ENCODE measurements around the gene TP53I11. TPM values are rescaled to one million over a fixed set of nuclear protein-coding genes. Genes with fewer than 3 reads are reported as not detected.
A peak's percentile ranks its signal among the peaks of the same experiment; 100 is the strongest.

Gene TP53I11
- total and polyA plus RNA-seq, 2 donors (not counting 3 experiments of a cell fraction or from before 2014, with no cell fraction given) = 31.5 to 79.4 TPM

DNA sequence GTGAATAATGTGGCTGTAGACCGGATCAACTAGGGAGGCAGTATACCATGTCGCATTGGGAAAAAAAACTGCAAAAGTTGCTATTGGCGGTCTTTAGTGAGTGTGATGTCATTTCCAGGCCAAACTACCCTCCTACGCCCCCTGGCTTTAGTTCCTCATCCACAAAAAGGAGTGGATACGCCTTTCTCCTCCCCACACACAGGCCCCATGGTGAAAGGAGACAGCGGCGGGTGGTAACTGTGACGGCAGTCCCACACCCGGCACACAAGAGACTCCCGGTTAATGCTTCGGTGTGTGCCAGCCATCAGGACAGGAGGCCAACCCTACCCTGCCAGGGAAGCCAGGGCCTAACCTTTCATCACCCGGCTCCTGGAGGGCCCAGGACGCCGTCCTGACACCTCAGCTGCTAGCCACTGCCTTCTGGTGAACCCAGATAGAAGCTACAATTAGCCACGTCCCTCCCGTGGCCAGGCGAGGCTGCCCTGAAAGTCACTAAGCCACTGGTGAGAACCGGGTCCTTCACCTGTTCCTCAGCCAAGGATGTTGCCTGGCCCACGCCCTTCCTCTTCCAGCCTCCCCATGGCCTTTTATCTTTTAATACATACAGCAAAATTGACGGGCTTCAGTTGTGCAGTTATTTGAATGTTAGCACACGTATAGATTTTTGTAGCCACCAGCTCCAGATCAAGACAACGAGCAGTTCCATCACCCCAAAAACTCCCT lies 10.8 kb downstream of the TP53I11 start:
- DNase-seq (ENCODE audit: low read depth, low spot score) = peak; percentile 25
- no peaks in the 10 kb centered on the region for H3K4me1 ChIP-seq (ENCODE audit: control insufficient read depth, extremely low read depth, insufficient read depth, low read length)
- TF ChIP-seq, protein P1, sequence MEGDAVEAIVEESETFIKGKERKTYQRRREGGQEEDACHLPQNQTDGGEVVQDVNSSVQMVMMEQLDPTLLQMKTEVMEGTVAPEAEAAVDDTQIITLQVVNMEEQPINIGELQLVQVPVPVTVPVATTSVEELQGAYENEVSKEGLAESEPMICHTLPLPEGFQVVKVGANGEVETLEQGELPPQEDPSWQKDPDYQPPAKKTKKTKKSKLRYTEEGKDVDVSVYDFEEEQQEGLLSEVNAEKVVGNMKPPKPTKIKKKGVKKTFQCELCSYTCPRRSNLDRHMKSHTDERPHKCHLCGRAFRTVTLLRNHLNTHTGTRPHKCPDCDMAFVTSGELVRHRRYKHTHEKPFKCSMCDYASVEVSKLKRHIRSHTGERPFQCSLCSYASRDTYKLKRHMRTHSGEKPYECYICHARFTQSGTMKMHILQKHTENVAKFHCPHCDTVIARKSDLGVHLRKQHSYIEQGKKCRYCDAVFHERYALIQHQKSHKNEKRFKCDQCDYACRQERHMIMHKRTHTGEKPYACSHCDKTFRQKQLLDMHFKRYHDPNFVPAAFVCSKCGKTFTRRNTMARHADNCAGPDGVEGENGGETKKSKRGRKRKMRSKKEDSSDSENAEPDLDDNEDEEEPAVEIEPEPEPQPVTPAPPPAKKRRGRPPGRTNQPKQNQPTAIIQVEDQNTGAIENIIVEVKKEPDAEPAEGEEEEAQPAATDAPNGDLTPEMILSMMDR (IDR thresholded peaks at IDR 0.05; ENCODE audit: extremely low read depth in 1 of 2, insufficient read depth in 1 of 2, low read depth in 1 of 2, low read length in 2 of 2) = peak; percentile 13 to 30
- TF ChIP-seq JUN (IDR thresholded peaks at IDR 0.05; ENCODE audit: borderline replicate concordance, insufficient read depth, insufficient read length, low read depth) = no peak

DNA sequence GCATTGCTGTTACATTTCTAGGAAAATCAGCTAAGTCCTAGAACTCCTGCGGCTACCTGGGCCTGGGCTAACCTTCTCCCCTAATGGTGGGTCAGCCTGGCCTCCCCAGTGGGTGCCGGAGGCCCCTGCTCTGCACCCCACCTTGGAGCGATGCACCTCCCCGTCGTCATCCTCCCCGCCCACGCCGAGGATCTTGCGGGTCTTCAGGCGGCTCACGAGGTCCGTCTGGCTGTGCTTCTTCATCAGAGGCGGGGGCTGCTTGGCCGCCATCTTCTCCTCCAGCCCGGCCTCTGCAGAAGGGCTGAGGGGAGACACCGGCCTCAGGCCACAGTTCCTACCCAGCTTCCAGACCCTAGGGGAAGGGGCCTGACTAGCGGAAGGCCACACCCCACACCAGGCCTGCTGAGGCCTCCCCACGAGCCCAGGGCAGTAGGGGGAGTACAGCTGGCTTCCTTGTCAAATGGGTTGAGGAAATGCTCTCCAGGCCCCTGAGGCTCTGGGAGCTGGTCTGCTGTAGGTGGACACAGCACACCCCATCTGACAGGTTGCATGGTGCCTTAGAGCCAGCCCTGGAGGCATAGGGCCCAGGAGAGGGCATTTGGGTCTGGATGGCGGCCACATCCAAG lies 12.5 kb downstream of the TP53I11 start:
- H3K9me1 ChIP-seq (replicated peaks; ENCODE audit: control insufficient read depth, extremely low read depth, insufficient read depth, low read length) = no peaks in the 10 kb centered on the region
- no peak overlapping the region for H3K4me2 ChIP-seq (ENCODE audit: insufficient read depth, low read length)
- no peaks in the 10 kb centered on the region for H3K4me1 ChIP-seq (ENCODE audit: control insufficient read depth, extremely low read depth, insufficient read depth, low read length)
- ChIA-PET CTCF (interaction anchor here (0.9 to 24.5 kb wide), 6 partner anchors 9 to 321 kb away, joined by 3 to 1618 read pairs (median 10); no protein-coding TSS in a partner anchor), POLR2A (no interaction called here)
- H3K9ac ChIP-seq (replicated peaks; ENCODE audit: extremely low read depth, insufficient read depth, low read length) = no peak overlapping the region
- no peaks in the 10 kb centered on the region for H3K36me3 ChIP-seq (ENCODE audit: control insufficient read depth in 2 of 2, extremely low read depth in 1 of 2, insufficient read depth in 2 of 2, low read length in 2 of 2)
- H3K27ac ChIP-seq (ENCODE audit: insufficient read depth, low read depth, low read length) = no peak overlapping the region
- dilution Hi-C loops (cut with MboI; ENCODE audit: extremely low pct_ligation_motif_present, low sequenced_read_pairs) = no loop called here
- no peaks in the 10 kb centered on the region for H3K9me3 ChIP-seq (replicated peaks; ENCODE audit: control insufficient read depth, insufficient read depth, low read length)
- no peak overlapping the region for H2AFZ ChIP-seq (ENCODE audit: low read depth, low read length)
- BruUV-seq (replicated peaks) = no TSS peak
- H3K27me3 ChIP-seq (ENCODE audit: control insufficient read depth in 2 of 2, insufficient read depth in 2 of 2, low read length in 2 of 2) = no peaks in the 10 kb centered on the region
- H4K20me1 ChIP-seq (replicated peaks; ENCODE audit: control insufficient read depth, extremely low read depth, insufficient read depth, low read length) = no peaks in the 10 kb centered on the region
- DNase-seq (ENCODE audit: low read depth, low spot score) = no peak
- TF ChIP-seq FOS (IDR thresholded peaks at IDR 0.05; ENCODE audit: borderline replicate concordance, insufficient read depth, low read length) (no peak), GATA2 (IDR thresholded peaks at IDR 0.05; ENCODE audit: insufficient read depth, insufficient read length, low read depth, low read length) (no peak), POLR2AphosphoS5 (IDR thresholded peaks at IDR 0.05; ENCODE audit: insufficient read depth, low read depth, low read length) (no peak), EZH2 (IDR thresholded peaks at IDR 0.05; ENCODE audit: borderline replicate concordance, low read depth, low read length, severe bottlenecking) (no peak), JUN (IDR thresholded peaks at IDR 0.05; ENCODE audit: borderline replicate concordance, insufficient read depth, insufficient read length, low read depth) (no peak), MAX (IDR thresholded peaks at IDR 0.05; ENCODE audit: insufficient read depth, insufficient read length) (no peak), POLR2A (IDR thresholded peaks at IDR 0.05; ENCODE audit: low read depth, low read length) (no peak), MYC (IDR thresholded peaks at IDR 0.05; ENCODE audit: low read depth, low read length) (no peak)
- TF ChIP-seq, protein P1 (IDR thresholded peaks at IDR 0.05; ENCODE audit: extremely low read depth in 1 of 2, insufficient read depth in 1 of 2, low read depth in 1 of 2, low read length in 2 of 2) = no peak
- H3K4me3 ChIP-seq (replicated peaks in 1 of 3; ENCODE audit: insufficient read depth in 1 of 3, low read depth in 1 of 3, low read length in 3 of 3) = no peak overlapping the region
- H3K79me2 ChIP-seq (ENCODE audit: control insufficient read depth, insufficient read depth, low read length) = no peaks in the 10 kb centered on the region
- intact Hi-C loops (cut with micrococcal nuclease) = loop anchor here (5.0 kb wide), 2 partner anchors 44 to 354 kb away; no protein-coding TSS in a partner anchor
- FAIRE-seq = no peak

More for the DNA sequence above, 10.8 kb downstream of the TP53I11 start:
- H3K79me2 ChIP-seq (ENCODE audit: control insufficient read depth, insufficient read depth, low read length) = no peaks in the 10 kb centered on the region
- no peaks in the 10 kb centered on the region for H3K27me3 ChIP-seq (ENCODE audit: control insufficient read depth in 2 of 2, insufficient read depth in 2 of 2, low read length in 2 of 2)
- H3K36me3 ChIP-seq (ENCODE audit: control insufficient read depth in 2 of 2, extremely low read depth in 1 of 2, insufficient read depth in 2 of 2, low read length in 2 of 2) = no peaks in the 10 kb centered on the region
- intact Hi-C loops (cut with micrococcal nuclease) = loop anchor here (5.0 kb wide), 2 partner anchors 42 to 352 kb away; no protein-coding TSS in a partner anchor
- H3K4me2 ChIP-seq (ENCODE audit: insufficient read depth, low read length) = no peak overlapping the region
- H3K9me3 ChIP-seq (replicated peaks; ENCODE audit: control insufficient read depth, insufficient read depth, low read length) = no peaks in the 10 kb centered on the region
- no peak overlapping the region for H3K4me3 ChIP-seq (replicated peaks in 1 of 3; ENCODE audit: insufficient read depth in 1 of 3, low read depth in 1 of 3, low read length in 3 of 3)
- no peak overlapping the region for H3K27ac ChIP-seq (ENCODE audit: insufficient read depth, low read depth, low read length)
- H3K9me1 ChIP-seq (replicated peaks; ENCODE audit: control insufficient read depth, extremely low read depth, insufficient read depth, low read length) = no peaks in the 10 kb centered on the region
- ChIA-PET CTCF (interaction anchor here (1.1 to 24.5 kb wide), 6 partner anchors 8 to 162 kb away, joined by 4 to 1618 read pairs (median 7); no protein-coding TSS in a partner anchor), POLR2A (no interaction called here)
- no peaks in the 10 kb centered on the region for H4K20me1 ChIP-seq (replicated peaks; ENCODE audit: control insufficient read depth, extremely low read depth, insufficient read depth, low read length)
- BruUV-seq (replicated peaks) = no TSS peak
- H3K9ac ChIP-seq (replicated peaks; ENCODE audit: extremely low read depth, insufficient read depth, low read length) = no peak overlapping the region
- dilution Hi-C loops (cut with MboI; ENCODE audit: extremely low pct_ligation_motif_present, low sequenced_read_pairs) = no loop called here
- H2AFZ ChIP-seq (ENCODE audit: low read depth, low read length) = no peak overlapping the region
- no peak for FAIRE-seq

Measured in endothelial cell of umbilical vein (primary cell).